MM.1S (cell line): ENCODE data around the gene ABL2.

Experiments
- DNase-seq: peaks from one replicate; pipeline ENCODE4 v3.0.0-alpha.2; 2015
- H2AFZ ChIP-seq: fragments of 300-600 bp; sonication (generic); 2 replicates; pipeline ENCODE4 v1.6.0; 2016; ENCODE audit warnings: antibody characterized with exemption, low read length
- H3F3A ChIP-seq: fragments of 300-600 bp; sonication (generic); 2 replicates; pipeline ENCODE4 v1.6.1; 2016; ENCODE audit warnings: mild to moderate bottlenecking, antibody characterized with exemption, low read length, moderate library complexity, mixed read lengths; ENCODE audit not compliant: insufficient read depth
- H3K27ac ChIP-seq: fragments of 300-600 bp; sonication (generic); 2 replicates; pipeline ENCODE4 v1.5.1; 2016; ENCODE audit warnings: mild to moderate bottlenecking, low read length
- H3K27me3 ChIP-seq: fragments of 300-600 bp; sonication (generic); replicated peaks from 2 replicates; pipeline ENCODE4 v1.6.0; 2016; ENCODE audit warnings: low read length; ENCODE audit not compliant: insufficient read depth
- H3K36me3 ChIP-seq: fragments of 300-600 bp; sonication (generic); replicated peaks from 2 replicates; pipeline ENCODE4 v1.6.1; 2016; ENCODE audit warnings: mild to moderate bottlenecking, low read length, mixed read lengths; ENCODE audit not compliant: insufficient read depth
- H3K4me1 ChIP-seq: fragments of 300-600 bp; sonication (generic); 2 replicates; pipeline ENCODE4 v1.6.1; 2016; ENCODE audit warnings: low read length, mixed read lengths
- H3K4me2 ChIP-seq: fragments of 300-600 bp; sonication (generic); 2 replicates; pipeline ENCODE4 v1.6.0; 2016; ENCODE audit warnings: low read depth, low read length
- H3K4me3 ChIP-seq: fragments of 300-600 bp; sonication (generic); 2 replicates; pipeline ENCODE4 v1.5.1; 2016; ENCODE audit warnings: low read length, mixed read lengths
- H3K79me2 ChIP-seq: fragments of 300-600 bp; sonication (generic); 2 replicates; pipeline ENCODE4 v1.6.1; 2016; ENCODE audit warnings: mixed run types, low read length, mixed read lengths
- H3K9ac ChIP-seq: fragments of 300-600 bp; sonication (generic); 2 replicates; pipeline ENCODE4 v1.6.1; 2016; ENCODE audit warnings: low read length, mixed read lengths
- H3K9me2 ChIP-seq: fragments of 300-600 bp; sonication (generic); replicated peaks from 2 replicates; pipeline ENCODE4 v1.6.1; 2016; ENCODE audit warnings: mild to moderate bottlenecking, low read length, mixed read lengths; ENCODE audit not compliant: insufficient read depth
- H3K9me3 ChIP-seq: fragments of 300-600 bp; sonication (generic); replicated peaks from 2 replicates; pipeline ENCODE4 v1.6.1; 2016; ENCODE audit warnings: mild to moderate bottlenecking, low read length, mixed read lengths; ENCODE audit not compliant: insufficient read depth
- H4K20me1 ChIP-seq: fragments of 300-600 bp; sonication (generic); 2 replicates; pipeline ENCODE4 v1.6.1; 2016; ENCODE audit warnings: mild to moderate bottlenecking, low read length, moderate library complexity, mixed read lengths; ENCODE audit not compliant: insufficient read depth
- EZH2 ChIP-seq: fragments of 300-600 bp; sonication (generic); optimal IDR thresholded peaks from 2 replicates; pipeline ENCODE3; 2017; ENCODE audit warnings: low read depth, mild to moderate bottlenecking, antibody characterized with exemption, low read length, mixed read lengths
- EZH2phosphoT487 ChIP-seq: fragments of 300-600 bp; sonication (generic); IDR thresholded peaks from 2 replicates; pipeline ENCODE4 v1.6.1; 2018; ENCODE audit warnings: antibody characterized with exemption, low read length
- TF ChIP-seq, protein P1 (sequence below): fragments of 300-600 bp; sonication (generic); IDR thresholded peaks from 2 replicates; pipeline ENCODE4 v1.5.1; 2016; ENCODE audit warnings: antibody characterized with exemption, low read length, mixed read lengths

Gene ABL2

DNA sequence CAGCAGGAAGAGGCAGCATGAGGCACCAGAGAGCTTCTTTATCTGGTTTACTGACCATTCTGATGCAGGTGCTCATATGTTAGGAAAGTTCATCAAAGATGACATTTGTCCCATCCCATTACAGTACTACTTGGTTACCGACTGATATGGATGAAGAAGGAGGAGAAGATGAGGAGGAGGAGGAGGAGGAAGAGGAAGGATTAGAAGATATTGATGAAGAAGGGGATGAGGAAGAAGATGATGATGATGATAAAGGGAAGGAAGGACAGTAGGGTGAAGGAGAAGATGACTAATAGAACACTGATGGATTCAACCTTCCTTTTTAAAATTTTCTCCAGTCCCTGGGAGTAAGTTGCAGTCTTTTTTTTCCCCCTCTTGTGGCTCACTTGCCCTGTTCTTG, 45.1 kb downstream of the ABL2 start:
- no peak overlapping the region for H3K4me3 ChIP-seq
- no peaks in the 10 kb centered on the region for H3K27me3 ChIP-seq
- H3K9me2 ChIP-seq, result no peaks in the 10 kb centered on the region
- H3K27ac ChIP-seq, result no peak overlapping the region
- no peaks in the 10 kb centered on the region; the same call in 1 of the 2 replicates for H4K20me1 ChIP-seq
- DNase-seq, result no peak
- TF ChIP-seq EZH2 (no peak), EZH2phosphoT487 (no peak)
- TF ChIP-seq, protein P1, sequence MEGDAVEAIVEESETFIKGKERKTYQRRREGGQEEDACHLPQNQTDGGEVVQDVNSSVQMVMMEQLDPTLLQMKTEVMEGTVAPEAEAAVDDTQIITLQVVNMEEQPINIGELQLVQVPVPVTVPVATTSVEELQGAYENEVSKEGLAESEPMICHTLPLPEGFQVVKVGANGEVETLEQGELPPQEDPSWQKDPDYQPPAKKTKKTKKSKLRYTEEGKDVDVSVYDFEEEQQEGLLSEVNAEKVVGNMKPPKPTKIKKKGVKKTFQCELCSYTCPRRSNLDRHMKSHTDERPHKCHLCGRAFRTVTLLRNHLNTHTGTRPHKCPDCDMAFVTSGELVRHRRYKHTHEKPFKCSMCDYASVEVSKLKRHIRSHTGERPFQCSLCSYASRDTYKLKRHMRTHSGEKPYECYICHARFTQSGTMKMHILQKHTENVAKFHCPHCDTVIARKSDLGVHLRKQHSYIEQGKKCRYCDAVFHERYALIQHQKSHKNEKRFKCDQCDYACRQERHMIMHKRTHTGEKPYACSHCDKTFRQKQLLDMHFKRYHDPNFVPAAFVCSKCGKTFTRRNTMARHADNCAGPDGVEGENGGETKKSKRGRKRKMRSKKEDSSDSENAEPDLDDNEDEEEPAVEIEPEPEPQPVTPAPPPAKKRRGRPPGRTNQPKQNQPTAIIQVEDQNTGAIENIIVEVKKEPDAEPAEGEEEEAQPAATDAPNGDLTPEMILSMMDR, result no peak
- no peaks in the 10 kb centered on the region for H3F3A ChIP-seq
- H3K9ac ChIP-seq, result no peak overlapping the region
- no peaks in the 10 kb centered on the region for H3K36me3 ChIP-seq
- no peak overlapping the region for H2AFZ ChIP-seq
- H3K79me2 ChIP-seq, result peaks cover 44% of the 10 kb centered on the region
- H3K4me2 ChIP-seq, result no peak overlapping the region
- H3K4me1 ChIP-seq, result no peaks in the 10 kb centered on the region
- no peaks in the 10 kb centered on the region for H3K9me3 ChIP-seq

DNA sequence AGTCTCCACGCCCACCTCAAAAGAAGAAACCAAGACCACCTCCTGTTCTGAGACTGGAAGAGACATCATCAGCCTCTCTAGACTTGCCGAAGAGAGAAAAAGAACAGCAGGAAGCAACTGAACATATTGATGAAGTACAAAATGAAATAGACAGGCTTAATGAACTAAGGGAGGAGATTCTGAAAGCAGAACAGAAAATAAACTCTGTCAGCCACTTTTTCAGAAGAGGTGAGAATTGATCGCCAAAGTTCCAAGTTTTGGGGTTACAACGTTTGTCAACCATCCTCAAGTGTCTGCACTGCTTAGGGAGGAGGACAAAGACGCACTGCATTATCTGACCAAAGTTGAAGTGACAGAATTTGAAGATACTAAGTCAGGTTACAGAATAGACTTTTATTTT, 45.6 kb downstream of the ABL2 start:
- no peak overlapping the region for H3K4me3 ChIP-seq
- H3K9ac ChIP-seq, result no peak overlapping the region
- H2AFZ ChIP-seq, result no peak overlapping the region
- no peaks in the 10 kb centered on the region for H3K36me3 ChIP-seq
- DNase-seq, result no peak
- no peaks in the 10 kb centered on the region for H3K9me3 ChIP-seq
- no peaks in the 10 kb centered on the region for H3K9me2 ChIP-seq
- H3K27ac ChIP-seq, result no peak overlapping the region
- H3K27me3 ChIP-seq, result no peaks in the 10 kb centered on the region
- TF ChIP-seq, protein P1, result no peak
- TF ChIP-seq EZH2 (no peak), EZH2phosphoT487 (no peak)
- peaks cover 44% of the 10 kb centered on the region for H3K79me2 ChIP-seq
- H3K4me2 ChIP-seq, result no peak overlapping the region
- H3F3A ChIP-seq, result no peaks in the 10 kb centered on the region
- H4K20me1 ChIP-seq, result no peaks in the 10 kb centered on the region; the same call in 1 of the 2 replicates
- no peaks in the 10 kb centered on the region for H3K4me1 ChIP-seq

DNA sequence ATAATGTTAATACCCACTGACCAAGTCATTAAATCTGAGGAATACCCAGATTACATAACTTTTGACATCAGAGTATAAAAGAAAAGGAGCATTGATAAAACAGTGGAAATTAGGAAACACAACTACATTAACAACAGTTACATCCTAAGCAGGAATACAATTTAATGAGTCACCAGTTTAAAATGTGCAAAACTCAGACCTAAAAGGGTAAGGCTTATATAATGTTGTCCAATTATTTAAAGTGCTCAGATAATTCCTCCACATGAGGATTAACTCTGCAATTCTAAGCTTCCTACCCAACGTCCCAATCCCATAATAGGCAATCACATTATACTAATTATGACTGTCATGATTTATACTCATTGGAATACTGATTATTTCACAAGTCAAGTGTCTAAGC, 50.5 kb downstream of the ABL2 start:
- Histone ChIP-seq H3K9me3 (no peaks in the 10 kb centered on the region), H3K27ac (no peak overlapping the region), H3K4me1 (no peaks in the 10 kb centered on the region), H2AFZ (no peak overlapping the region), H3K4me3 (no peak overlapping the region), H3F3A (no peaks in the 10 kb centered on the region), H3K4me2 (no peak overlapping the region), H3K9ac (no peak overlapping the region), H3K79me2 (peaks cover 56% of the 10 kb centered on the region), H3K27me3 (no peaks in the 10 kb centered on the region), H3K9me2 (no peaks in the 10 kb centered on the region), H4K20me1 (no peaks in the 10 kb centered on the region), H3K36me3 (no peaks in the 10 kb centered on the region)
- DNase-seq, result no peak
- TF ChIP-seq EZH2phosphoT487 (no peak), EZH2 (no peak)
- TF ChIP-seq, protein P1, result no peak
